ENCODE results near the gene LYPD1. TPM values are rescaled to one million over a fixed set of nuclear protein-coding genes. Genes with fewer than 3 reads are reported as not detected.

The LYPD1 gene
- total and polyA plus RNA-seq, 9 of the 15 experiments (the other 6 are each of a cell fraction or from before 2014, with no cell fraction given), result not detected

DNA sequence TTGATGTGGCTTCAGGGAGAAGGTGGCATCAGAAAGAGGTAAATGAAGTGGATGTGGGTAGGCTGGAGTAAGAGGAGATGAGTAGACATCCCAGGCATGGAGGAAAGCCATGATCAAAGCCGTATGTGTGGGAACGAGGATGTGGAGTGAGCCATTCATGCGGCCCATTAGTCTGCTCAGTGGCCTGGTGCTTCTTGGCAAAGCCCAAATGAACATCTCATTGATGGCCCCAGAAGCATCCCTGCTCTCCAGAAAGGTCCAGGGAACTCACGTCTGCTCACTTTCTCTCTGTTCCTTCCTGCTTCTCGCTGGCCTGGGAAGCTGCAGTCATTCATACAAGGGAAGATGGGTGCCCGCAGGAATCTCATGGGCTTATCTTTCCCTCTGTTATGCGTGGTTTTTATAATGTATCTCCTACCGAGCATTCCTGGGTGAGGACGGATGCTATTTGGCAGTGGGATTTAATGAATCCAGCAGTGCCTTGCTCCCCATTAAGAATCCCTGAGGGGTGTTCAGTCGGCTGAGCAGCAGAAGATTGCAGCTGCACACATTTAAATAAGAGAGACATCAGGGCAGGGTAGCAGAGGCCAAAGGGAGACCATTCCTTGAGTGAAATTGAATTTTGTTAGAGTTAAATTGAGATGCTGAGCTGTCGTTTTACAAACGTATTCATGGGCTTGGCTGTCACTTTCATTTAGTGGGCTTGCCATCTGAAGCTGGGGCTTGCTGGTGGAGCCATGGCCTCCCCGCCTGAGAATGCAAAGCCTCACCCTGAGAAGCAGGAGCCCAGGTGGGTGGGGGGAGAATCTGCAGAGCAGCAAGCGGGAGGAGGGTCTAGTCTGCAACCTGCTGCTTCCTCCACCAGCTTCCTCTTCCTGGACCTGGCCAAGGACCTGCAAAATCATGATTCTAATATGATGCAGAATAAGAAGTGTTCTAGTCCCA lies 64.5 kb downstream of the LYPD1 start (continued):
- TF ChIP-seq BRD4 (IDR thresholded peaks at IDR 0.05), result no peak
- TF ChIP-seq ZKSCAN8 (CRISPR knock-in tag; IDR thresholded peaks at IDR 0.05), result no peak
- TF ChIP-seq, protein P1, sequence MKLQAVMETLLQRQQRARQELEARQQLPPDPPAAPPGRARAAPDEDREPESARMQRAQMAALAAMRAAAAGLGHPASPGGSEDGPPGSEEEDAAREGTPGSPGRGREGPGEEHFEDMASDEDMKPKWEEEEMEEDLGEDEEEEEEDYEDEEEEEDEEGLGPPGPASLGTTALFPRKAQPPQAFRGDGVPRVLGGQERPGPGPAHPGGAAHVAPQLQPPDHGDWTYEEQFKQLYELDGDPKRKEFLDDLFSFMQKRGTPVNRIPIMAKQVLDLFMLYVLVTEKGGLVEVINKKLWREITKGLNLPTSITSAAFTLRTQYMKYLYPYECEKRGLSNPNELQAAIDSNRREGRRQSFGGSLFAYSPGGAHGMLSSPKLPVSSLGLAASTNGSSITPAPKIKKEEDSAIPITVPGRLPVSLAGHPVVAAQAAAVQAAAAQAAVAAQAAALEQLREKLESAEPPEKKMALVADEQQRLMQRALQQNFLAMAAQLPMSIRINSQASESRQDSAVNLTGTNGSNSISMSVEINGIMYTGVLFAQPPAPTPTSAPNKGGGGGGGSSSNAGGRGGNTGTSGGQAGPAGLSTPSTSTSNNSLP (IDR thresholded peaks at IDR 0.05; ENCODE audit: borderline replicate concordance, low read depth, low read length), result no peak

DNA sequence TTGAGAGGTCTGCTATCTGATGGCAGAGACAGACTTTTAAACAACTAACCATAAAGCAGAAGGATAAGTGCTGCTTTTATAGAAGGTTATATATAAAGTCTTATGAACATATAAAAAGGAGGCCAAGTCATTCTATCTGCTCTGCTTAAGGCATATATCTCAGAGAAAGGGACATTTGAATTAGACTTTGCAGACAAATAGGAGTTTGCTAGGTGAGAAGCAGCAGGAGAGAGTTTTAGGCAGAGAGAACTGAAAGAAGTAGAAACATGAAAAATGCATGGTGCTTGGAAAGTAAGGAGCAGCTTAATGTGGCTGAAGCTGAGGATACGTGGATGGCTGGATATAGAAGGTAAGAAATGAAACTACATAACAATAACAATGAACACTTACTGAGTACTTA lies 65.4 kb downstream of the LYPD1 start:
- Histone ChIP-seq H3K4me1 (replicated peaks in 1 of 2; ENCODE audit: control insufficient read depth in 2 of 2, insufficient read depth in 2 of 2, low read length in 2 of 2) (no peaks in the 10 kb centered on the region), H3K9me3 (replicated peaks; ENCODE audit: control insufficient read depth, insufficient read depth, low read depth, low read length) (no peaks in the 10 kb centered on the region), H3K36me3 (ENCODE audit: control insufficient read depth, insufficient read depth, low read length) (no peaks in the 10 kb centered on the region), H3K4me3 (no peak overlapping the region), H3K4me2 (ENCODE audit: insufficient read depth, low read length) (no peak overlapping the region), H3K9ac (ENCODE audit: insufficient read depth in 1 of 2, low read depth in 2 of 2, low read length in 2 of 2) (no peak overlapping the region), H3K27ac (ENCODE audit: extremely low read depth, low read depth, low read length) (no peak overlapping the region), H2AFZ (ENCODE audit: low read depth, low read length) (no peak overlapping the region), H4K20me1 (replicated peaks; ENCODE audit: control insufficient read depth, insufficient read depth, low read length) (no peaks in the 10 kb centered on the region), H3K9me1 (ENCODE audit: control insufficient read depth, insufficient read depth, low read length) (no peaks in the 10 kb centered on the region), H3K27me3 (ENCODE audit: control insufficient read depth in 2 of 2, insufficient read depth in 2 of 2, low read length in 2 of 2) (no peaks in the 10 kb centered on the region), H3K79me2 (ENCODE audit: control insufficient read depth, insufficient read depth, low read length) (no peaks in the 10 kb centered on the region)
- in situ Hi-C loops (cut with MboI), result no loop called here
- POLR2A ChIA-PET, result no interaction called here
- DNase-seq (ENCODE audit: extremely low read depth in 1 of 4, low spot score in 3 of 4) (no peak), FAIRE-seq (no peak), ATAC-seq (no peak)
- CTCF ChIA-PET (ENCODE audit: low intra/inter-chr PET ratio), result no interaction called here
- BruUV-seq (replicated peaks), result no TSS peak
- intact Hi-C loops (cut with micrococcal nuclease), result no loop called here
- WGBS (ENCODE audit: insufficient coverage, low coverage, missing lambda C conversion rate), result 0% methylated on average over 1 of the region's 1 CpG
- TF ChIP-seq SNIP1 (IDR thresholded peaks at IDR 0.05; ENCODE audit: low read depth), result no peak
- TF ChIP-seq, protein P2, sequence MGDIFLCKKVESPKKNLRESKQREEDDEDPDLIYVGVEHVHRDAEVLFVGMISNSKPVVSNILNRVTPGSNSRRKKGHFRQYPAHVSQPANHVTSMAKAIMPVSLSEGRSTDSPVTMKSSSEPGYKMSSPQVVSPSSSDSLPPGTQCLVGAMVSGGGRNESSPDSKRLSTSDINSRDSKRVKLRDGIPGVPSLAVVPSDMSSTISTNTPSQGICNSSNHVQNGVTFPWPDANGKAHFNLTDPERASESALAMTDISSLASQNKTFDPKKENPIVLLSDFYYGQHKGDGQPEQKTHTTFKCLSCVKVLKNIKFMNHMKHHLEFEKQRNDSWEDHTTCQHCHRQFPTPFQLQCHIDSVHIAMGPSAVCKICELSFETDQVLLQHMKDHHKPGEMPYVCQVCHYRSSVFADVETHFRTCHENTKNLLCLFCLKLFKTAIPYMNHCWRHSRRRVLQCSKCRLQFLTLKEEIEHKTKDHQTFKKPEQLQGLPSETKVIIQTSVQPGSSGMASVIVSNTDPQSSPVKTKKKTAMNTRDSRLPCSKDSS (IDR thresholded peaks at IDR 0.05; ENCODE audit: low read depth, partially characterized antibody), result no peak
- TF ChIP-seq ETV5 (CRISPR knock-in tag; IDR thresholded peaks at IDR 0.05; ENCODE audit: low read depth), result no peak
- no peak for TF ChIP-seq JUNB (CRISPR knock-in tag; conservative IDR thresholded peaks at IDR 0.05)
- TF ChIP-seq, protein P3, sequence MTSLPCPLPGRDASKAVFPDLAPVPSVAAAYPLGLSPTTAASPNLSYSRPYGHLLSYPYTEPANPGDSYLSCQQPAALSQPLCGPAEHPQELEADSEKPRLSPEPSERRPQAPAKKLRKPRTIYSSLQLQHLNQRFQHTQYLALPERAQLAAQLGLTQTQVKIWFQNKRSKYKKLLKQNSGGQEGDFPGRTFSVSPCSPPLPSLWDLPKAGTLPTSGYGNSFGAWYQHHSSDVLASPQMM (CRISPR knock-in tag; IDR thresholded peaks at IDR 0.05), result no peak
- TF ChIP-seq CXXC5 (CRISPR knock-in tag; IDR thresholded peaks at IDR 0.05), result no peak
- TF ChIP-seq NFIC (IDR thresholded peaks at IDR 0.05), result no peak
- TF ChIP-seq, protein P4, sequence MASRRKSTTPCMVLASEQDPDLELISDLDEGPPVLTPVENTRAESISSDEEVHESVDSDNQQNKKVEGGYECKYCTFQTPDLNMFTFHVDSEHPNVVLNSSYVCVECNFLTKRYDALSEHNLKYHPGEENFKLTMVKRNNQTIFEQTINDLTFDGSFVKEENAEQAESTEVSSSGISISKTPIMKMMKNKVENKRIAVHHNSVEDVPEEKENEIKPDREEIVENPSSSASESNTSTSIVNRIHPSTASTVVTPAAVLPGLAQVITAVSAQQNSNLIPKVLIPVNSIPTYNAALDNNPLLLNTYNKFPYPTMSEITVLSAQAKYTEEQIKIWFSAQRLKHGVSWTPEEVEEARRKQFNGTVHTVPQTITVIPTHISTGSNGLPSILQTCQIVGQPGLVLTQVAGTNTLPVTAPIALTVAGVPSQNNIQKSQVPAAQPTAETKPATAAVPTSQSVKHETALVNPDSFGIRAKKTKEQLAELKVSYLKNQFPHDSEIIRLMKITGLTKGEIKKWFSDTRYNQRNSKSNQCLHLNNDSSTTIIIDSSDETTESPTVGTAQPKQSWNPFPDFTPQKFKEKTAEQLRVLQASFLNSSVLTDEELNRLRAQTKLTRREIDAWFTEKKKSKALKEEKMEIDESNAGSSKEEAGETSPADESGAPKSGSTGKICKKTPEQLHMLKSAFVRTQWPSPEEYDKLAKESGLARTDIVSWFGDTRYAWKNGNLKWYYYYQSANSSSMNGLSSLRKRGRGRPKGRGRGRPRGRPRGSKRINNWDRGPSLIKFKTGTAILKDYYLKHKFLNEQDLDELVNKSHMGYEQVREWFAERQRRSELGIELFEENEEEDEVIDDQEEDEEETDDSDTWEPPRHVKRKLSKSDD (conservative IDR thresholded peaks at IDR 0.05; ENCODE audit: low read length), result no peak
- no peak for TF ChIP-seq NCOA6 (IDR thresholded peaks at IDR 0.05)
- TF ChIP-seq SUPT5H (IDR thresholded peaks at IDR 0.05), result no peak
- no peak for TF ChIP-seq TAF9B (IDR thresholded peaks at IDR 0.05; ENCODE audit: partially characterized antibody)
